ENCODE results near the gene TOX4. TPM values are rescaled to one million over a fixed set of nuclear protein-coding genes. Genes with fewer than 3 reads are reported as not detected.
"Not testable (repeated sequence)": the region's sequence is repeated elsewhere in the genome, so short reads cannot be mapped to it uniquely, and the experiment has no call there.

TOX4 gene
- total RNA-seq, 1 donor from 2014 or later: 15.4 TPM

DNA sequence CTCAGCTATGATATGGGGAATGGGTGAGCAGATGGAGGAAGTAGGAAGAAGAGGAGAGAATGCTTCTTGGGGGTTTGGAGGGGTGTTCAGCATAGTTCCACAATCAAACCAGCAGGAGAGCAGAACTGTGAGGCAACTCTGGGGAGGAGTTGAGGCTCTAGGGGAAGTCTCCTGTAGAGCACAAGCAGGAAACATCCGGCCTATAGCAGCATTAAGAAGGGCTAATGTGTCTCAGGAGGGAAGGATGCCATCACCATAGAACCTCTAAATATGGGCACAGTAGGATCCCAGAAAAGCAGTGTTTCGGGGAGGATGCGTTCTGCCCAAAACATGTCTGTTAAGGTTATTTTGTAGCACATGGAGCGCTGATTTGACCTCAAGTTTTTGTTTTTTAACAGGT is 57.6 kb downstream of the TOX4 start:
- DNase-seq (ENCODE audit: low spot score): no peak

DNA sequence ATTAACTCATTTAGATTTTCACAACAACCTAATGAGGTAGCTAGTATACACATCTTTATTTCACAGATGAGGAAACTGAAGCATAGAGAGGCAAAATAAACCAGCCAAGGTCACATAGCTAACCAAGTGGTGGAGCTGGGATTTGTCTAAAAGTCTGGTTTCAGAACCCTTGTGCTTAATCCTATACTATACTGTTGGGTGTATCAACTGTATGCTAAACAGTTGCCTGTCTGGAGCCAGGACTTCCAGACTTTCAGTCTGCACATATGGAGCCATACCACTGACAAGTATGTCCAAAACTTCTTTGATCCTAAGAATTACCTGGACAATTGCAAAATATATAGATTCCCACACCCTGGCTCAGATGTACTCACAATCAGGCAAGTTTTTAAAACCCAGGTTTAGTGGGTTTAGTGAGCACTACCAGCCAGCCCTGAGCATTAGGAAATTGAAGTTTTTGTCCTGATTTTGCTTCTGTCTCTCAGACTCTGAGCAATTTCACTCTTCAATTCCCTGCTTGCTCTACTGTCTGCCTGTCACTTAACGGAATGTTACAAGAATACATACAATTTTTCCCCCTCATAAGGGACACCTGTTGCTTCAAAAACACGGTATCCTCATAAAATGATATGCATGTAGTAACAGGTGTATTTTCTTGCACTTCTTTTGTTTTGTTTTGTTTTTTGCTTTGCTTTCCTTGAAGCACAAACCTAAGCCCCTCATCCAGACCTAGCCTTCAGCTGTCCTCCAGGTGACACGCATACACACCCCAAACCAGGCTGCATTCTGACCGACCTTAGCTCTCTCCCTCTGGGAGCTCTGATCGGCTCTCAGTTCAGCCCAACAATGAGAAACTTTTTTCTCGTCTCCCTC is 58.8 kb downstream of the TOX4 start:
- no peak for DNase-seq (ENCODE audit: low spot score)

DNA sequence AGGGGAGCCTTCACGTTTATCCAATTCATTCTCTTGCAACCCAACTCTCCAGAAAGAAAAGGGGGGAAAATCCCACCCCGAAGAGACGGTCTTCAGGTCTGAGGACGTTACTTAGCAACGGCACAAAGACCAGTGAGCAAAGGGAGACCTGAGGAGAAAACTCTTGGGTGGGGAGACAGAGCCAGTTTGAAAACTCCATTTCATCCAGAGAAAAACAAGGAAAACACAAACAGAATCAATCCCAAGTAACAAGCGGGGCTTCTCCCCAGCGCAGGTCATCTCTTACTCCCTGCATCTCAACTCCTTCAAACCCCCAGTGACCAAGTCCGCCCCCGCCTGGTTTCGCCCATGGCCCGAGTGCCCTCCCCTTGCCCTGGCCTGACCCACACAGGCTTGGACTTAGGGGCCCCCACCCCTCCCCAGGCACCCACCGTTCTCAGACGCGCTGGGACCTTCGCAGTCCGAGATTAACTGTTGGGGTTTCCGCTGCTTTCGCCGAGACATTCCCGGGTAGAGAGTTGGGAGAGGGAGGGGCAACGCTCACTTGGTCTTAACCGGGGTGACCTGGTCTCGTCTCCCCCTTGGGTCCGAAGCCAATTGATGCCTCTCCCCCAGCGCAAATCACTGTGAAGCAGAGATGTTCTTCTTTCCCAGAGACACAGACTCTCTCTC is 59.6 kb downstream of the TOX4 start:
- DNase-seq (ENCODE audit: low spot score): no peak

DNA sequence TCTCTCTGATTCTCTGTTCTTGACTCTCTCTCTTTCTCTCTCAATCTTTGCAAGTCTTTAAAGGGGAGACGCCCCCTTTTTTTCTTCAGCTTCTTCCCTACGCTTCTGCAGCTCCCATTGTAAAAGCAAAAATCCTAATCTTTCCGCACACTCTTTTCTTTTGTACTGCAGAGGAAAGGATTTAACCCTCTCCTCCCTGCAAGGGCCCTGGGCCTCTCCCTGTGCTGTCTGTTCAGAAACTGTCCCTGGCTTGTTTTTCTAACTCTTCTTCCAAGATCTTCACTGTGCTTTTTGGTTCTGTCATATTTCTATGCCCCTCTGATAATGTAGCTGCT is 60.1 kb downstream of the TOX4 start:
- DNase-seq (ENCODE audit: low spot score): no peak

DNA sequence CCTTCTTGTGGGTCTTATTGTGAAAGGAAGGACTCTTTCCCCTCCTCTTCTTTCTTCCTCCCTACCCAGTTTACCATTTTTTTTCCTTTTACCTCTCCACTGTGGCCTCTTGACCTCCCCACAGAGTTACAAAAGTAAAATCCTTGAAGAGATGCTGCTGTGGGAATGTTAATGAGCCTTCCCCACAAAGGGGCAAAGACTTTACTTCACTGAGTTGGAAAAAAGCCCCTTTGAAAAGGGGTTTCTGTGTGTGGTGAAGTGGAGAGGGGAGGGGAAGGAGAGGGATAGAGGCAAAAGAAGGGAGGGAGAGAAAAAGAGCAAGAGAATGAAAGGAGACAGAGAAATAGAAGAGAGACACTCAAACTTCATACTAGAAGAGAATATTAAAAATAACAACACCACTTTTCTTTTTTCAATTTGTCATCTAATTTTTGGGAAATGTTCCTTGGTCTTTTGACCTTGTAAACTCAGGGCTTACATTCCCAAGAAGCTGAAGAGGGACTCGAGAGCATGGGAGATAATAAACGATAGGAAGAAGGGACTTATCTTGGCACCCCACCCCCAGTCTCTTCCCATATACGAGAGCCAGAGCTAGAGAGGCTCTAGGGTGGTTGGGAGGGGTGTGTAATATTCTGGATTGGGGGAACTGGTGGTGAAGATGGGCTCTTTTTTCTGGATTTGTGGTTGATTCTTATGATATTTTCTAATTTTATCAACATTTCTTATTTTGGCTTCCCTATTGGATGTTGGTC is 62.4 kb downstream of the TOX4 start:
- DNase-seq (ENCODE audit: low spot score): no peak

DNA sequence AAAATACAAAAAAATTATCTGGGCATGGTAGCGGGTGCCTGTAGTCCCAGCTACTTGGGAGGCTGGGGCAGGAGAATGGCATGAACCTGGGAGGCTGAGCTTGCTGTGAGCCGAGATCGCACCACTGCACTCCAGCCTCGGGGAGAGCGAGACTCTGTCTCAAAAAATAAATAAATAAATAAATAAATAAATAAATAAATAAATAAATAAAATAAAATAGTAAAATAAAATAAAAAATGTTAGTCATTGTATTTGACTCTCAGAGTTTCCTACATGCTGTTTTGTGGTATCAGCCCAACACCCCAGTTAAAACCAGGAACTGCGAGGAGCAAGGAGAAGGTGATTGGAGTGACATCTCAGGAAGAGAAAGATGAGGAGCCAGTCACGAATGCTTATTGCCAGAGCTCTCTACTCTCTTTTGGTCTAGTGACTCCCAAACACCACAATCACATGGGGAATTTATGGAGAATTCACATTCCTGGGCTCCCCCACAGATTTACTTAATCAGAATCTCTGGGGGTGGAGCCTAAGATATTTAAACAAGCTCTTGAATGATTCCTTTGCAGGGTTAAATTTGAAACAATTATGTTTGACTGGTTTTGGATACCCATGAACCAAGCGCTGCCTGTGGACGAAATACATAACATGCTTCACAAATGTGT is 64.5 kb downstream of the TOX4 start:
- DNase-seq (ENCODE audit: low spot score): no peak

DNA sequence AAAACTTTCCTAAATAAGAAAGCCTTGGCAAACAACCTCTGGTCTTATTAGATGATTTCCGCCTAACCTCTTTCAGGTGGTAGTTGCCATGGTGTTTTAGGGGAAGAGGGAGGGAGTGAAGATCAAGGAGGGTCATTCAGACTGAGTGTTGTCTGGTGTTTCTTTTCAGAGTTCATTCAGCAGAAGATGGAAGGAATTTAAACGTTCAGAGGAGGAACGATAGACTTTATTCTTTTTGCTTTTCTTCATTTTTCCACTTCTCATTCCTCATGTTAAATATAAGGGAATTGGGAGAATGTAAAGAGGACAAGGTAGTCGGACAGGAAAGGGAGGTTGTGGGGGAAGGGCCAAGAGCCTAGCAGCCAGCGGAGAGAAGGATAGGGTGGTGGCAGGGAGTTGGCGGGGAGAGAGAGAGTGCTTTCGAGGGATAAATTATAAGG is 66.5 kb downstream of the TOX4 start:
- no peak for DNase-seq (ENCODE audit: low spot score)

DNA sequence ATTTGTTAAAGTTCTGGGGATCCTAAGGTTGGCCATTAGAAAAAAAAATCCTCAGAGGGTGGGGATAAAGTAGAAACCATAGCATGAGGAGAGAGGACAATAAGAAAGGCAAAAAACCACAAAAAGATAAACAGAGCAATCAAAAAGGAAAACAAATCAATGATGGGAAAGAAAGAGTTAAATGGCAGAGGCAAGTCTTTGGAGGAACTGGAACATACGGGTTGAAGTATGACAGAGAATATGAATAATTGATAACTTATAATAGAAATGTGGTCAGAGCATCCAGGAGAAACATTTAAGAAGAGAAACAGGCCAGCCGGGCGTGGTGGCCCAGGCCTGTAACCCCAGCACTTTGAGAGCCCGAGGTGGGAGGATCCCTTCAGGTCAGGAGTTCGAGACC is 67.0 kb downstream of the TOX4 start:
- no peak for DNase-seq (ENCODE audit: low spot score)

DNA sequence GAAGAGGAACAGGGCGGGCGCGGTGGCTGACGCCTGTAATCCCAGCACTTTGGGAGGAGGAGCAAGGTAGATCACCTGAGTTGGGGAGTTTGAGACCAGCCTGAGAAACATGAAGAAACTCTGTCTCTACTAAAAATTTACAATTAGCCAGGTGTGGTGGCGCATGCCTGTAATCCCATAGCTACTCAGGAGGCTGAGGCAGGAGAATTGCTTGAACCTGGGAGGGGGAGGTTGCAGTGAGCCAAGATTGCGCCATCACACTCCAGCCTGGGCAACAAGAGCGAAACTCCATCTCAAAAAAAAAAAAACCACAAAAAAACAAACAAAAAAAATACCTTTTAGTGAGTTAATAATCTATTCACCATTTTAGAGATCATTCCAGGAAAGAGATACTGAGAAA is 67.6 kb downstream of the TOX4 start:
- DNase-seq (ENCODE audit: low spot score): not testable (repeated sequence)

Other genes with a start within 250 kb of the TOX4 start
- gene HNRNPC, start 207.8 kb upstream of the TOX4 start, total RNA-seq (ENCODE audit: insufficient read depth, low replicate concordance): 352 TPM
- gene RPGRIP1, start 197.1 kb upstream of the TOX4 start, total RNA-seq (ENCODE audit: insufficient read depth, low replicate concordance): not detected
- gene SUPT16H, start 93.2 kb upstream of the TOX4 start, total RNA-seq (ENCODE audit: insufficient read depth, low replicate concordance): 59.2 TPM
- gene CHD8, start 21.1 kb upstream of the TOX4 start, total RNA-seq (ENCODE audit: insufficient read depth, low replicate concordance): 38.5 TPM
- 39.2 TPM for gene RAB2B, start 236 bp upstream of the TOX4 start, total RNA-seq (ENCODE audit: insufficient read depth, low replicate concordance)
- 38.3 TPM for gene METTL3, start 34.1 kb downstream of the TOX4 start, total RNA-seq (ENCODE audit: insufficient read depth, low replicate concordance)
- gene SALL2, start 49.2 kb downstream of the TOX4 start, total RNA-seq (ENCODE audit: insufficient read depth, low replicate concordance): 1.7 TPM
- 5.1 TPM for gene OR10G3, start 102.9 kb downstream of the TOX4 start, total RNA-seq (ENCODE audit: insufficient read depth, low replicate concordance)
- not detected for gene OR10G2, start 157.7 kb downstream of the TOX4 start, total RNA-seq (ENCODE audit: insufficient read depth, low replicate concordance)
- 8.4 TPM for gene OR4E2, start 176.6 kb downstream of the TOX4 start, total RNA-seq (ENCODE audit: insufficient read depth, low replicate concordance)
- gene OR4E1, start 196.6 kb downstream of the TOX4 start, total RNA-seq (ENCODE audit: insufficient read depth, low replicate concordance): 1.4 TPM

Measured in umbilical cord (tissue), 2 donors.